Measurements from ENCODE around the gene PFKM. TPM values are rescaled to one million over a fixed set of nuclear protein-coding genes. Genes with fewer than 3 reads are reported as not detected.

The PFKM gene
- total RNA-seq, 1 experiment from 2014 or later, result 33.3 TPM

GRCh38 chr12:48194799-48195201 is 75.6 kb downstream of the PFKM start:
- peaks cover 45% of the 10 kb centered on the region for H3K36me3 Mint-ChIP-seq (ENCODE audit: insufficient read depth, unreplicated experiment)

More at GRCh38 chr12:48194799-48195201, 75.6 kb downstream of the PFKM start:
- CTCF ChIA-PET, result no interaction called here
- intact Hi-C loops (cut with micrococcal nuclease; ENCODE audit: unreplicated experiment), result loop anchor here (10.0 kb wide), 1 partner anchor 160 kb away; the partner anchor contains the start of gene ZNF641
- Mint-ChIP-seq H3K4me3 (ENCODE audit: low read depth, unreplicated experiment) (no peak overlapping the region), H3K4me1 (ENCODE audit: low read depth, unreplicated experiment) (peaks cover 42% of the 10 kb centered on the region), H3K27me3 (ENCODE audit: unreplicated experiment) (peaks cover 13% of the 10 kb centered on the region), H3K27ac (ENCODE audit: unreplicated experiment) (no peak overlapping the region), H3K9me3 (ENCODE audit: low read depth, unreplicated experiment) (no peaks in the 10 kb centered on the region)
- no peak for TF ChIP-seq CTCF (IDR thresholded peaks at IDR 0.05; ENCODE audit: unreplicated experiment)
- BruUV-seq (replicated peaks), result no TSS peak
- DNase-seq, result no peak

Small RNAs within 50 kb of the gene (microRNA-seq; reads per million reads assigned to microRNA genes)
- gene MIR6505, result 1.1 reads per million

Other genes with a start within 250 kb of the PFKM start
- 10.1 and 12.5 TPM in 2 replicates for gene VDR, start 214.4 kb upstream of the PFKM start, total RNA-seq (2022)
- 67.2 and 77.3 TPM in 2 replicates for gene TMEM106C, start 155.8 kb upstream of the PFKM start, total RNA-seq (2022)
- 0.50 TPM in 1 of 2 replicates, not detected in the other for gene COL2A1, start 114.9 kb upstream of the PFKM start, total RNA-seq (2022)
- 15.6 and 17.7 TPM in 2 replicates for gene SENP1, start 13.3 kb upstream of the PFKM start, total RNA-seq (2022)
- gene ASB8, start 38.2 kb downstream of the PFKM start, total RNA-seq (2022), result 19.2 and 20.4 TPM in 2 replicates
- gene CCDC184, start 64.3 kb downstream of the PFKM start, total RNA-seq (2022), result 0.45 and 0.51 TPM in 2 replicates
- not detected in 2 replicates for gene OR10AD1, start 83.9 kb downstream of the PFKM start, total RNA-seq (2022)
- 9.0 and 9.3 TPM in 2 replicates for gene ZNF641, start 231.6 kb downstream of the PFKM start, total RNA-seq (2022)

Data from Calu3 (cell line).